ENCODE data around the gene MYADML2. TPM values are rescaled to one million over a fixed set of nuclear protein-coding genes. Genes with fewer than 3 reads are reported as not detected.

Gene MYADML2
- total and polyA plus RNA-seq, 2 experiments from 2014 or later = 0.70 to 1.7 TPM

DNA sequence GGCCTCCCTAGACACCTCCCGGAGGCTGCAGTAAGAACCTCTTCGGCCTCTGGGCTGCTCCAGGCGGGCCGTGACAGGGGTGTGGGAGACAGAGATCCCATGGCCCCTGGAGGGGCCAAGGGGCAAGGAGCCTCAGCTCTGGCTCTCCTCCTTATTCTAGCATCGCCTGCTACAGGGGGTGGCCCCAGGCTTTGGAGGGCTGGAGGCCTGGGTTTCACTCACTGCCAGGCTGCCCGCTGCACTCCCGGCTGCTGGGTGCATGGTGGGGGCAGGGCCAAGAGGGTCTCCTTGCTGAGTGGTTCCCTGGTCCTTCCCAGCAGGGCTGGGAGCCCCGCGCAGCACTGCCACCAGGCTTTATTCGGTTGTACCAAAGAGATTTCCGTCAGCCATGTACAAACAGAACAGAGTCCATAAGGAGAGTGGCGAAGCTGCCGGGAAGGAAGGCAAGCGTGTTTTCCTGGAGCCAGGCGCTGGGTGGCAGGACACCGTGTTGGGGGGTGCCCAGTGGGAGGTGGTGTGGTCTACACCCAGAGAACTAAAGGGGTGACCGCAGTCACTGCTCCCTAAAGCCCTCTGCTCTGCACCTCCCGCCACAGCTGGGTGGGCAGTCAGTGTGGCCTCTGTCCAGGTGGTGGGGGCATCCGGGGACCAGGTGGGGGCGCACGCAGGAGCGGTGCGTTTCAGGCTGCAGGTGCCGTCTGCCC, 43.0 kb downstream of the MYADML2 start:
- Histone ChIP-seq H3K27me3 (ENCODE audit: insufficient read depth) (peaks cover 18% of the 10 kb centered on the region), H4K20me1 (replicated peaks; ENCODE audit: insufficient read depth) (no peaks in the 10 kb centered on the region), H3K4me2 (no peak overlapping the region), H3K36me3 (ENCODE audit: insufficient read depth) (peaks cover 6% of the 10 kb centered on the region; the same call in 1 of the 2 replicates), H3F3A (replicated peaks; ENCODE audit: low read depth) (peaks cover 15% of the 10 kb centered on the region), H3K79me2 (replicated peaks; ENCODE audit: insufficient read depth) (no peaks in the 10 kb centered on the region), H3K27ac (ENCODE audit: low read depth) (no peak overlapping the region), H3K4me1 (ENCODE audit: insufficient read depth) (no peaks in the 10 kb centered on the region; the same call in 1 of the 2 replicates), H3K4me3 (no peak overlapping the region), H2AFZ (no peak overlapping the region), H3K9me2 (ENCODE audit: insufficient read depth) (no peaks in the 10 kb centered on the region)
- Mint-ChIP-seq H3K27me3 (ENCODE audit: insufficient read depth, low read depth, poor library complexity) (peaks cover 19% of the 10 kb centered on the region), H3K27ac (no peak overlapping the region), H3K4me3 (no peak overlapping the region), H3K9me3 (no peaks in the 10 kb centered on the region), H3K4me1 (peaks cover 3% of the 10 kb centered on the region; the same call in 2 of the 3 replicates), H3K36me3 (ENCODE audit: low read depth) (peaks cover 9% of the 10 kb centered on the region)
- ATAC-seq (no peak), DNase-seq (ENCODE audit: low spot score) (no peak)
- no peak for TF ChIP-seq CREB1 (CRISPR knock-in tag; IDR thresholded peaks at IDR 0.05; ENCODE audit: low read depth)
- TF ChIP-seq, protein P1, sequence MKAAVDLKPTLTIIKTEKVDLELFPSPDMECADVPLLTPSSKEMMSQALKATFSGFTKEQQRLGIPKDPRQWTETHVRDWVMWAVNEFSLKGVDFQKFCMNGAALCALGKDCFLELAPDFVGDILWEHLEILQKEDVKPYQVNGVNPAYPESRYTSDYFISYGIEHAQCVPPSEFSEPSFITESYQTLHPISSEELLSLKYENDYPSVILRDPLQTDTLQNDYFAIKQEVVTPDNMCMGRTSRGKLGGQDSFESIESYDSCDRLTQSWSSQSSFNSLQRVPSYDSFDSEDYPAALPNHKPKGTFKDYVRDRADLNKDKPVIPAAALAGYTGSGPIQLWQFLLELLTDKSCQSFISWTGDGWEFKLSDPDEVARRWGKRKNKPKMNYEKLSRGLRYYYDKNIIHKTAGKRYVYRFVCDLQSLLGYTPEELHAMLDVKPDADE (IDR thresholded peaks at IDR 0.05) = no peak
- TF ChIP-seq, protein P2, sequence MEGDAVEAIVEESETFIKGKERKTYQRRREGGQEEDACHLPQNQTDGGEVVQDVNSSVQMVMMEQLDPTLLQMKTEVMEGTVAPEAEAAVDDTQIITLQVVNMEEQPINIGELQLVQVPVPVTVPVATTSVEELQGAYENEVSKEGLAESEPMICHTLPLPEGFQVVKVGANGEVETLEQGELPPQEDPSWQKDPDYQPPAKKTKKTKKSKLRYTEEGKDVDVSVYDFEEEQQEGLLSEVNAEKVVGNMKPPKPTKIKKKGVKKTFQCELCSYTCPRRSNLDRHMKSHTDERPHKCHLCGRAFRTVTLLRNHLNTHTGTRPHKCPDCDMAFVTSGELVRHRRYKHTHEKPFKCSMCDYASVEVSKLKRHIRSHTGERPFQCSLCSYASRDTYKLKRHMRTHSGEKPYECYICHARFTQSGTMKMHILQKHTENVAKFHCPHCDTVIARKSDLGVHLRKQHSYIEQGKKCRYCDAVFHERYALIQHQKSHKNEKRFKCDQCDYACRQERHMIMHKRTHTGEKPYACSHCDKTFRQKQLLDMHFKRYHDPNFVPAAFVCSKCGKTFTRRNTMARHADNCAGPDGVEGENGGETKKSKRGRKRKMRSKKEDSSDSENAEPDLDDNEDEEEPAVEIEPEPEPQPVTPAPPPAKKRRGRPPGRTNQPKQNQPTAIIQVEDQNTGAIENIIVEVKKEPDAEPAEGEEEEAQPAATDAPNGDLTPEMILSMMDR (conservative IDR thresholded peaks at IDR 0.05; ENCODE audit: low read depth in 2 of 2) = no peak

DNA sequence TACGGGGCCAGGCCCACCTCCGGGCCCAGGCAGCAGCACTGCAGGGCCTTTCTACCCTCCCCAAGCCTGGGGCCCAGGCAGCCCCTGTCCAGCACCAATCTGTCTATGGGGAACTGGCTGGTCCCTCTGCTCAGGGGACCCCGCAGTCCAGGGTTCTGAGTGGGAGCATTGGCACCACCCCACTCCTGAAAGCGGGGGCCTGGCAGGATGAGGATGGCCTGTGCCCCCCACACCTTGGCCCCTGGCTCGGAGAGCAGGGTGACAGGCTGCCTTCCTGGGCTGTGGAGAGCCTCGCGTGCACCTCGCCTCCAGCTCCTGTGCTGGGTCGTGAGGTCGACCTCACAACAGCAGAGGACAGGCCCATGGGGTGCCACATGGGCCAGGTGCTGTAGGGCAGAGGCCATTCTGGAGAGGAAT, 43.6 kb downstream of the MYADML2 start:
- ATAC-seq = no peak
- peaks cover 5% of the 10 kb centered on the region; the same call in 1 of the 2 replicates for H3K36me3 ChIP-seq (ENCODE audit: insufficient read depth)
- H3K27me3 ChIP-seq (ENCODE audit: insufficient read depth) = peaks cover 18% of the 10 kb centered on the region
- DNase-seq (ENCODE audit: low spot score) = no peak
- H2AFZ ChIP-seq = no peak overlapping the region
- H3K4me1 ChIP-seq (ENCODE audit: insufficient read depth) = no peaks in the 10 kb centered on the region; the same call in 1 of the 2 replicates
- H3K4me3 Mint-ChIP-seq = no peak overlapping the region
- no peaks in the 10 kb centered on the region for H3K9me2 ChIP-seq (ENCODE audit: insufficient read depth)
- peaks cover 17% of the 10 kb centered on the region for H3K27me3 Mint-ChIP-seq (ENCODE audit: insufficient read depth, low read depth, poor library complexity)
- H4K20me1 ChIP-seq (replicated peaks; ENCODE audit: insufficient read depth) = no peaks in the 10 kb centered on the region
- H3K4me1 Mint-ChIP-seq = peaks cover 3% of the 10 kb centered on the region; the same call in 2 of the 3 replicates
- no peaks in the 10 kb centered on the region for H3K9me3 Mint-ChIP-seq
- no peak overlapping the region for H3K27ac Mint-ChIP-seq
- H3K4me2 ChIP-seq = no peak overlapping the region
- H3K27ac ChIP-seq (ENCODE audit: low read depth) = no peak overlapping the region
- peaks cover 15% of the 10 kb centered on the region for H3F3A ChIP-seq (replicated peaks; ENCODE audit: low read depth)
- no peaks in the 10 kb centered on the region for H3K79me2 ChIP-seq (replicated peaks; ENCODE audit: insufficient read depth)
- H3K4me3 ChIP-seq = no peak overlapping the region
- H3K36me3 Mint-ChIP-seq (ENCODE audit: low read depth) = peaks cover 11% of the 10 kb centered on the region
- no peak for TF ChIP-seq POLR2AphosphoS5 (IDR thresholded peaks at IDR 0.05; ENCODE audit: low read depth)
- TF ChIP-seq NANOG (IDR thresholded peaks at IDR 0.05; ENCODE audit: borderline replicate concordance) = no peak

Measured in GM23338 (cell line).